CD4-positive, alpha-beta T cell treated with Interleukin-6 for 4 hours (primary cell): ENCODE measurements around the gene DTNBP1.

ENCODE experiments used
- DNase-seq: peaks from one replicate; pipeline ENCODE4 v3.0.0-alpha.2; 2020; ENCODE audit warnings: mixed read lengths

The DTNBP1 gene

DNA sequence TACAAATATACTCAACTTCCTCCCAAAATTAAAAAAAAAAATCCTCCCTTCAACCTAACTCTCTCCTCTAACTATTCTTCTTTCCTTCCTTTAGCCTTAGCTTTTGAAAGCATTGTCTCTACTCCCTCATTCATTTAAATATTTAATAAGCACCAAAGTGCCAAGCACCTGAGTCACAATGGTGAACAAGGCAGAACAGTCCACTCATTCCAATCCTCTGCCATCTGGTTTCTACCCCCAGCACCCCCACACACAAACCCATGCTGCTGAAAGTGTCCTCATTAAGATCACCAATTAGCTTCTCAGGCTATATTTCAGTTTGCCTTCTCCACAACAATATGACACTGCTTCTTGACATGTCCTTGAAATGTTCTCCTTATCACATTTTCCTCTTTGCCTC is 76.3 kb downstream of the DTNBP1 start:
- DNase-seq = no peak

DNA sequence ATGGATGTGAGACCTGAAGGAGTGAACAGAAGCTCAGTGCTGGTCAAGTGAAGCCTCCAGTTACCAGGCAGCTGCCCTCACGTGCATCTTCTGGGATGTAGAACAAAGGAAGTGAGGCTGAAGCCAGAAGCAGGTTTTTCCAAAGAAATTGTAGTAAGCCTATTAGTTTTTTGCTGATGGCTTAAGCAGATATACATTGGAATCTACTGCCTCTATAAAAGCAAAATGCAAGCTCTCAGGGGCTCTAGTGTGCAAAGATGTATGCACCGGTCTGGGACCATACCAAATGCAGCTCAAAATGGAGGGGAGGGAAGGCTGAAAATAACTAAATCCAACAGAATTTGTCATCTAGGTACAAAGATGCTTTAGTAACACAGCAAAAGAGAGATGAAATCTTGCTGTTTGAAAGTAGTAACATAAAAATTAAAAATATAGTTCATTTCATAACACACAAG is 77.0 kb downstream of the DTNBP1 start:
- no peak for DNase-seq

- no peak for DNase-seq
Measured at GRCh38 chr6:15582499-15582898, 80.3 kb downstream of the DTNBP1 start.

GRCh38 chr6:15581751-15582150 is 81.1 kb downstream of the DTNBP1 start:
- DNase-seq = no peak

- DNase-seq = no peak
Measured at GRCh38 chr6:15580326-15580725, 82.5 kb downstream of the DTNBP1 start.

DNA sequence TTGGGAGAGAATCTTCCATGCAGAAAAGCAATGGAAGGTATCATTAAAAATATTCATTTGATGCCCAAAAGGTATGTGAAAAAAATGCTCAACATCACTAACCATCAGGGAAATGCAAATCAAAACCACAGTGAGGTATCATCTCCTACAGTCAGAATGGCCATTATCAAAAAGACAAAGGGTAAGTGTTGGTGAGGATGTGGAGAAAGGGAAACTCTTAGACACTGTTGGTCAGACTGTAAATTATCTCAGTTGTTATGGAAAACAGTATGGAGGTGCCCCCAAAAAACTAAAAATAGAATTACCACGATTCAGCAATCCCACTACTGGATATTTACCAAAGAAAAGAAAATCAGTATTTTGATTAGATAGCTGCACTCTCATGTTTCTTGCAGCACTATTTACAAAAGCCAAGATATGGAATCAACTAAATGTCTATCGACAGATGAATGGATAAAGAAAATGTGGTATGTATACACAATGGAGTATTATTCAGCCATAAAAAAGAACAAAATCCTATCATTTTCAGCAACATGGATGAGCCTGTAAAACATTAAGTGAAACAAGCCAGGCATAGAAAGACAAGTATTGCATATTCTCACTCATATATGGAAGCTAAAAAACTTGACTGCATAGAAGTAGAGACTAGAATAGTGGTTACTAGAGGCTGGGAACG is 84.0 kb downstream of the DTNBP1 start:
- no peak for DNase-seq

GRCh38 chr6:15577550-15578171 is 85.2 kb downstream of the DTNBP1 start:
- DNase-seq = no peak

DNA sequence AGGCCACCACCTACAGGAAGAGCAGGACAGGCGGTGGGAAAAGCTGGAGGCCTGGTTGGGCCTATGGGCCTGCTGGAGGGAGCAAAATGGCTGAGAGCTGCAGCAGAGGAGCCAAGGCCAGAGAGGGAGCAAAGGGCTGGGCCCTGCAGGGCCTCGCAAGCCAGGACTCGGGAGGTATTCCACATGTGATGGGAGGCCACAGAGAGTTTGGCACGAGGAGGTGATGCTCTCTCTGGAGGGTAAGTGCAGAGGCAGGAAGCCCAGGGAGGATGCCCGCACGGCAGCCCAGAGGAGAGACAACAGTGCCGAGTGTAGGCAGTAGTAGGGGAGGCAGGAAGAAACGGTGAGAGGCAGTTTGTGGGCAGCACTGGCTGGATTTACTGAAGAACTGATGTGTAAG is 85.7 kb downstream of the DTNBP1 start:
- DNase-seq = no peak

DNA sequence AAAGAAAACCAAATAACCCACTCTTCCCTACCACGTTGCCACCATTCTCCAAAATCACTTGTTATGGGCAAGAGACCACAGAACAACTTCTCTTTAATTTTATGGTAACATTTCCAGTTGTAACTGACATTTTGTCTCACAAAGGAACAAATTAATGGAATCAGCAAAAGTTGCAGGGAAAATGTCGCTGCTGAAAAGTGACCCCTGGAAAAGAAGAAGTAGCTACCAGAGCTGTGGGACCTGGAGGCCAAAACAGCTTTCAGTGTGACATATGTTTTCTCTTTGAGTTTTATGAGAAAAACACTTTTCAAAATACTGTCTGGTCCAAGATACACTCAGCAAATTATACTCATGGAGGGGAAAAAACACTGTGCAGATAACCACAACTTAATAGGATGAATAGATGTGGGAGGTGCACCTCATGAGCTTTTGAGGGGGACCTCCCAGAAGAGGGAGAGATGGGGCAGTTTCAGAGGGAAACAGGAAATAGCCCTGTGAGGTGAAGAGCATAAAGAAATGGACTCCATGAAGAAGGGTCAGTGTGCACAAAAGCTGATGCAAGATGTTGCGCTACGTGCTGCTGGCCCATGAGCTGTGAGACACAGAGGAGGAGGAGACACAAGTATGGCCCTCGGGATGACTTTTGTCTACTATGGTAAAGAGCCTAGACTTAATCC is 87.3 kb downstream of the DTNBP1 start:
- no peak for DNase-seq

DNA sequence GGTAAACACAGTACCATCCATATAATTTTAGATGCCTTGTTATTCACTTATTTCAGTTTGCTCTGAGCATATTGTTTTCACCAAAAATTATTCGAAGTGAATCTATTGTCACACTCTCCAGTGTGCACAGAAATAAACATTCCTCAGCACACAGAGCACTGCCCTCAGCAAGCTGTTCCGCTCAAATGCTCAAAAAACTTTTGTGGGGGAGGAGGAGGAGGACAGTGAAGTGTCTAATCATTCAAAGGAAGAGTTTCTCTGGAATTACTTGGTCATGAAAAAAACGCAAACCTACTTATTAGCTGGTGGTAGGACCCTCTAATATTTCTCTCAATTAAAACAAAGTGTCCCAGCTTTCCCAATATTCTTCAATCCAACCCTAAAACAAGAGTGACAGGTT is 88.3 kb downstream of the DTNBP1 start:
- no peak for DNase-seq

DNA sequence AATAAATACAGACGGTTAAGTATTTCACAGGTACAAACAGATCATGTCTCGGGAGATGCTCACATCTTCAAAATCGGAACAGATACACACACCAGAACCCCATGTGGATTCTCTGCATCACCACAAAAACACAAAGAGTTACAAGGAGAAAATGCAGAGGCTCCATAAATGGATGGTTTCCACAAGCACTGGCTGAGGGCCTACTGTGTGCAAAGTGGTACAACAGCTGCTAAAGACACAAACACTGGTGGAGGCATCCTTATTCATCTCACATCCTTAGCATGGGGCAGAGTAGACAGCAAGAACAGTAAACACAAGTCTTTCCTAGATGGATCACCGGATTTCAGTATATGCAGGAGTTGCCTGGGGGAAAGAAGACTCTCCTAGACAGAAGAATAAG is 88.8 kb downstream of the DTNBP1 start:
- no peak for DNase-seq

DNA sequence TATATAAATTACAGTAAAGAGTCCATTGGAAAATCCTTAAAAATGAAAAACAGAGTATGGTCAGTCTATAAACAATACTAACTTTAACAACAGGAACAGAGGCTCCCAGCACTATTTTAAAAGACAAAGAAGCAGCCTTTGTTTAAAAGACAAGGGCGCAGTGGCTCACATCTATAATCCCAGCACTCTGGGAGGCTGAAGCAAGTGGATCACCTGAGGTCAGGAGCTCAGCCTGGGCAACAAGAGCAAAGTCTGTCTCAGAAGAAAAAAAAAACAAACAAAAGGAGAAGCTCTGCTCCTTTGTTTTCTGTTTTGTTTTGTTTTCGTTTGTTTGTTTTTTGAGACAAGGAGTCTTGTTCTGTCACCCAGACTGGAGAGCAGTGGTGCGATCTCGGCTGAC is 89.4 kb downstream of the DTNBP1 start:
- DNase-seq = no peak

- DNase-seq = no peak
Measured at GRCh38 chr6:15572296-15573016, 90.4 kb downstream of the DTNBP1 start.

DNA sequence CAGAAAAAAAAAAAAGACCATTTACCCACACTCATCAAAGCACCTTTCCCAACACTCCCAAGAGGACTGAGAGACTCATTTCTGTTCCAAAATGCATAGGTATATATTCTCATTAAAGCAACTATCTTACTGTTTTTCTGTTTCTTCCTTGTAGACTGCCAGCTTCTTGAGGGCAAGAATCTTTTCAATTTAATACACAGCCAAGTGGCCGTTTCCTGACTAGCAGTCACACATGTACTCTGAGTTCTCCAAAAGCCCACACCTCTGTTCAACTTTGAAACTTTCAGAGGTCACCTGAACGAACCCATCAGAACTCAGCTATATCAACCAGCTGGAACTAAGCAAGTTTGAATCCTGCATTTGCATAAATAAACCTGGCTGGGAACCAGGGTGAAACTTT is 92.7 kb downstream of the DTNBP1 start:
- DNase-seq = no peak

DNA sequence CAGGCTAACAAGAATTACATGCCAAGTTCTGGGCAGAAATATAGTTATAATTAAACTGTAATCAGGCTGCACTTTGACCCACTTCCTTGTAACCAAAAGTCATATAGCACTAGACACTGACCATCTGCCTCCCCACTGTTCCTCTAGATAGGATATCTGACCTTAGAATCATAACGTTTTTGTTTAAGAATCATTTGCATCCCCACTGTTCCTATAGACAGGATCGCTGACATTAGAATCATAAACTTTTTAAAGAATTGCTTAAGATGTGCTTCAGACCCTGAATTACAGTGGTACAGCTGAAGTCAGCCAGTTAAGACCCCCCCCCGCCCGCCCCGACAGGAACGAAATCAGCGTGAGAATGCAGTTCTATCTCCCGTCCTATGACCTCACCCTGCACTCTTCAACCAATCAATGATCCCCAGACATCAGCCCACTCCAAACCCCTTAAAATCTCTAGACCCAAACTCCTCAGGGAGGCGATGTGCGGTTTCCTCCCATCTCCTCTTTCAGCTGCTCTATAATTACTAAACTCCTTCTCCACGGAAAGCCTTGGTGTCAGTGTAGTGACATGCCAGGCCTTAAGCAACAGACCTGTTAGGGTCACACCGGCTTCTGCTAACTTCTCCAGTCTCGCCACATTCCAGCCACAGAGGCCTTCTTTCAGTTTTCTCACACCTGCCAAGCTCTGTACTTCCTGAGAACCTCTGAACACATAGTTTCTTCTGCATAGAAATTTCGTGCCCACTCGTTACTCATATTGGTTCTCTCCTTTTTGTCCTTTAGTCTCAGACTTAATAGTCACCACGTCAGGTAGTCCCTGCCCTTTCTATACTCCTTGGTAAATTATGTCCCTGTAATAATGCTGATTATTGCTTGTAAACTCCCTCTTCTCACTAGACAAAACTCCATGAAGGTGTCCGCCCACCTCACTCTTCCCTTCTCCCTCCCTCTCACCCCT is 93.5 kb downstream of the DTNBP1 start:
- DNase-seq = no peak

DNA sequence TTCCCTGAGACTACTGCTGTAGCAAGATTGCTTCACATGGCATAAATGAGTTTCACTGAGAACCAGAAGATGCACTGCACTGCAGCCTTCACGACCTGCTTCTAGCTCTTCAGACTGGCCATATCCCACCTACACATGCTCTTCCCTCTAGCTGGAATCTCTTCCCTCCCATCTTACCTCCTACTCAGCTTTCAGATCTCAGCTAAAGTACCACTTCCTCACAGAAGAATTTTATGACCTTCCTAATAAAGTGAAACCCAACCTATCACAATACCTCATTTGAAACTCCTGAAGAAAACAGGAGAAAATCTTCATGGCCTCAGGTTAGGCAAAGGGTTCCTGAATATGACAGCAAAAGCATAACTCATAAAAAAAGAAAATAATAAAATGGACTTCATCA is 99.9 kb downstream of the DTNBP1 start:
- no peak for DNase-seq

- no peak for DNase-seq
Measured at GRCh38 chr6:15561447-15562199, 101.2 kb downstream of the DTNBP1 start.

DNA sequence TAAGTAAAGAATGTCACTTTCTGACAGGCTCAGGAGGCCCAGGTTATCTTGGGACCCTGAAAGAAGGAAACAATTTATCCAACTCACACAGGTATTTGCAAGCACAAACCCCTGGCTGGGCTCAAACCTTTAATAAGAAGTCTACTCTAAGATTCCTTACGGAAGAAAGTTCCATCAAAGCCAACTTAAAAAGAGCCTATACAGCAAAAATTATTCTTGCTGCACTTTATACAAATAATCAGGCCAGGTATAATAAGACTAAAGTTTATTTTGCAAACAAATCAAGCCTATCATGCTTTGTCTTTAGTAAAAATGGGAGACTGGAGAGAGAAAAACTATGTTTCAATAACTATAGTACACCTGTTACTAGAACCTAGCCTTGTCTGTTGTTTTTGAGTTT is 102.1 kb downstream of the DTNBP1 start:
- DNase-seq = no peak

- DNase-seq = no peak
Measured at GRCh38 chr6:15557174-15557573, 105.7 kb downstream of the DTNBP1 start.

- no peak for DNase-seq
Measured at GRCh38 chr6:15556711-15557110, 106.1 kb downstream of the DTNBP1 start.
